Stimulated activated naive CD4-positive, alpha-beta T cell (primary cell): ENCODE measurements around the gene ABCC11.

ENCODE experiments used
- DNase-seq, 6 experiments: peaks; one replicate each; lab custom pipeline; 2025; lab: John Stamatoyannopoulos, UW

Gene ABCC11

GRCh38 chr16:48247311-48247710 is at the start of gene ABCC11:
TSS of gene ABCC11 (minus strand) at chr16:48247539. CDS start at chr16:48231921, 15,618 bp downstream.
- DNase-seq, result no peak

GRCh38 chr16:48295488-48296281 is 48.3 kb upstream of the ABCC11 start:
- no peak for DNase-seq

- no peak for DNase-seq
These were observed 47.4 kb upstream of the ABCC11 start for GRCh38 chr16:48294724-48295123.

GRCh38 chr16:48292452-48292851 is 45.1 kb upstream of the ABCC11 start:
- no peak for DNase-seq

GRCh38 chr16:48291754-48292153 is 44.4 kb upstream of the ABCC11 start:
- DNase-seq, result no peak

- DNase-seq, result no peak
These were observed 44.0 kb upstream of the ABCC11 start for GRCh38 chr16:48291303-48291702.

- no peak for DNase-seq
These were observed 39.9 kb upstream of the ABCC11 start for GRCh38 chr16:48287239-48287638.

- DNase-seq, result no peak
These were observed 37.6 kb upstream of the ABCC11 start for GRCh38 chr16:48284772-48285409.

- DNase-seq, result no peak
These were observed 35.4 kb upstream of the ABCC11 start for GRCh38 chr16:48282636-48283263.

- no peak for DNase-seq
These were observed 33.2 kb upstream of the ABCC11 start for GRCh38 chr16:48280546-48280945.

GRCh38 chr16:48279199-48279598 is 31.9 kb upstream of the ABCC11 start:
- no peak for DNase-seq

GRCh38 chr16:48277158-48277557 is 29.8 kb upstream of the ABCC11 start:
- no peak for DNase-seq

GRCh38 chr16:48276102-48276501 is 28.8 kb upstream of the ABCC11 start:
- DNase-seq, result no peak

- no peak for DNase-seq
These were observed 27.1 kb upstream of the ABCC11 start for GRCh38 chr16:48274476-48274875.

- DNase-seq, result no peak
These were observed 25.6 kb upstream of the ABCC11 start for GRCh38 chr16:48272837-48273421.

- DNase-seq, result no peak
These were observed 24.4 kb upstream of the ABCC11 start for GRCh38 chr16:48271728-48272127.

GRCh38 chr16:48269011-48269410 is 21.7 kb upstream of the ABCC11 start:
- no peak for DNase-seq

- no peak for DNase-seq
These were observed 15.3 kb upstream of the ABCC11 start for GRCh38 chr16:48262631-48263030.

- no peak for DNase-seq
These were observed 14.2 kb upstream of the ABCC11 start for GRCh38 chr16:48261569-48261968.

- DNase-seq, result no peak
These were observed 9.3 kb upstream of the ABCC11 start for GRCh38 chr16:48256579-48257177.

- no peak for DNase-seq
These were observed 4.7 kb upstream of the ABCC11 start for GRCh38 chr16:48252013-48252412.

GRCh38 chr16:48250520-48251278 is 3.4 kb upstream of the ABCC11 start:
- DNase-seq, result no peak
